Endothelial cell of hepatic sinusoid (primary cell): ENCODE results near the gene TRMT10B.
"Not testable (repeated sequence)": the region's sequence is repeated elsewhere in the genome, so short reads cannot be mapped to it uniquely, and the experiment has no call there.

Source experiments
- in situ Hi-C: cut with HindIII; loops from 2 replicates; pipeline ENCODE4 v1.10.0; 2017; ENCODE audit warnings: low sequenced_read_pairs

TRMT10B gene

GRCh38 chr9:37800631-37801286 is 47.2 kb downstream of the TRMT10B start, which contains the start of gene DCAF10:
DCAF10 (plus strand) TSS chr9:37800797; CDS start chr9:37800867, 70 bp downstream.
- in situ Hi-C loops = no loop called here

- in situ Hi-C loops = no loop called here
Observed at GRCh38 chr9:37801287-37801850, 47.8 kb downstream of the TRMT10B start.

GRCh38 chr9:37801959-37802711 is 48.5 kb downstream of the TRMT10B start:
- in situ Hi-C loops = no loop called here

DNA sequence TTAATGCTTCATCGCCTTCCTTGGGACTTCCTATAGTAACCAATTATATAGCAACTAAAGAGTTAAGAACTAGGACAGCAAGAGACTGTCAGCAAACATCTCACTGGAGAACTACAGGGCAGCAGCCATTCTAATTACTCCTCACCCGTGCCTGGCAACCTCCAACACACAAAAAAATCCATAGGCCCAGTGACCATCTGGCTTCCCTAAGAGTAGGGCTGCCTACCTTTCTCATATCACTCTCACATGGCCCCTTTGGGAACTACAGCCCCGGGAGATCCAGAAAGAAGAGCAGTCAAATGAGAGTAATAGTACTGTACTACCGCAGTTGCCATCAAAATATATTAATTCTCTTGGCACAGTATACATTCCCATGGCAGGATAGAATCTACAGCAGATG is 52.7 kb downstream of the TRMT10B start:
- in situ Hi-C loops = no loop called here

GRCh38 chr9:37809676-37810075 is 56.1 kb downstream of the TRMT10B start:
- in situ Hi-C loops = not testable (repeated sequence)

GRCh38 chr9:37811906-37812476 is 58.4 kb downstream of the TRMT10B start:
- in situ Hi-C loops = no loop called here

DNA sequence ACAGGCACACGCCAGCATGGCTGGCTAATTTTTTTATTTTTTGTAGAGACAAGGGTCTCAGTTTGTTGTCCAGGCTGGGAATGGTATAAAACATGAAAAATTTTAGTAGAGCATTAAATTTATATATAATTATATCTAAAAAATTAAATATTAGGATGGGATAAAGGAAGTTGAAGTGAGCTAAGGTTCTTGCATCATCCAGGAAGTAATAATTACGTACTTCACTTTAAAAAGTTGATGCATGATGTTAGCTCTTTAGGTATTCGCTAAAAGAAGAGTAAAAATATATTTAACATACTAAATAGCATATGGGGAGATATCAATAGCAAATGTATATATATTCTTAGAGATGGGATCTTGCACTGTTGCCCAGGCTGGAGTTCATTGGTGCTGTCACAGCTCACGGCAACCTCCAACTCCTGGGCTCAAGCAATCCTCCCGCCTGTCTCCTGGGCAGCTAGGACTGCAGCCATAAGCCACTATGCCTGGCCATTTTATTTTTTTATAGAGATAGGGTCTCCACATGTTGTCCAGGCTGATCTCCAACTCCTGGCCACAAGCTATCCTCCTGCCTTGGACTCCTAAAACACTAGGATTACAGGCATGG is 59.3 kb downstream of the TRMT10B start:
- in situ Hi-C loops = no loop called here

DNA sequence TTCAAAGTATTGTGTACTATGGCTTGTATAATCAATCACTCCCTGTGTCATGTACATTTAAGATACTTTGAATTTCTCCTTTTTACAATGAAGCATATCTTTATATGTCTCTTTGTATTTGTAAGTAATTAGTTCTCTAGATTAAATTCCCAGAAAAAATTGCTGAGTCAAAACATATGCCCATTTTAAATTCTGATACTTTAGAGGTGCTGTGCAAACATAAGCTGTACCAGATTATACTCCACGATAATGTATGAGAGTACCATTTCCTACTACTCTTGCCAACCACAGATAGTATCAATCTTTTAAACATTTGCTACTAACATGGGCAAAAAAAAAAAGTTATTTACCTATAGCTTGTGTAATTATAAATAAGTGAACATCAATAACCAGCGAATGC is 65.2 kb downstream of the TRMT10B start:
- in situ Hi-C loops = no loop called here

DNA sequence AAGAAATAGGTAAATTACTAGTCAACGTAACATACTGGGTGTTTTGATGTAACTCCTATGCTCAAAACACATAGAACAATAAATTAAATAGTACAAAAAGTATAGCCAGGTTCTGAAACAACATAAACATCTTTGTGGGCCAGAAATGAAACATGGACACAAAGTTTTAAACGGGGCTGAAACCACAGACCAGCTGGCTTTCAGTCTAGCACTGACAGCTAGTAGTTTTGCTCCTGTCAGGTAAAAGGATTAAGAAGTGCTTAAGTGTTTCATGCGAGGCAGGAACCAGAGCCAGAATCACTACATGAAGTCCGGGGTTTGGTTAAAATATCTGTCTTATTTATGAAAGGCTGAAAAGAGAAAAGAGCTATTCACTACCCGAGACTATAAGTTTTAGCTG is 66.5 kb downstream of the TRMT10B start:
- in situ Hi-C loops = no loop called here

- in situ Hi-C loops = not testable (repeated sequence)
Observed at GRCh38 chr9:37825174-37825573, 71.6 kb downstream of the TRMT10B start.

DNA sequence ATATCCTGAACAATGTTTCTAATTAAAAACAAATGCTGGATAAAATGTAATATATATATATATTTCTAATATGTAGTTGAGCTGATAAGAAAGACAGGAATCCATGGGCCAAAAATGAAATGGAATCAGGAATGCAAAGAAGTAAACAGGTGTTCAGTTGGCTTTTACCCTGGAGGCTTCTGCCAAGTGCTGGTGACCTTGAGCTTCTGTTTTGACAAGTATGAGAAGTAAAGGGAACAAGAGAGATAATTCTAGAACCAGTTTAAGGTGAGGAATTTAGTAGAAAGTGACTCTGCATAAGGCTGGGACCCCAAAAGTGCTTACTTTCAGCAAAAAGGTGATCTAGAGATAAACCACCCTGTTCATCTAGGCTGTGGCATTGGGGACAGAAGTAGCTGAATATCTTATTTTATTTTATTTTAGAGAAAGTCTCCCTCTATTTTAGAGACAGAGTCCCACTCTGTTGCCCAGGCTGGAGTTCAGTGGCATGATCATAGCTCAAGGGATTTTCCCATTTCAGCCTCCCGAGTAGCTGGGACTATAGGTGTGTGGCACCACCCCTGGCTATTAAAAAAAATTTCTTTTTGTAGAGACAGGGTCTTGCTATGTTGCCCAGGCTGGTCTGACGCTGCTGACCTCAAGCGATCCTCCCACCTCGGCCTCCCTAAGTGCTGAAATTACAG is 74.0 kb downstream of the TRMT10B start:
- in situ Hi-C loops = no loop called here
